ENCODE data around the gene CDC6. TPM values are rescaled to one million over a fixed set of nuclear protein-coding genes. Genes with fewer than 3 reads are reported as not detected.

Gene CDC6
- total RNA-seq, 6 donors from 2014 or later = 1.1 to 5.1 (median 2.3) TPM

DNA sequence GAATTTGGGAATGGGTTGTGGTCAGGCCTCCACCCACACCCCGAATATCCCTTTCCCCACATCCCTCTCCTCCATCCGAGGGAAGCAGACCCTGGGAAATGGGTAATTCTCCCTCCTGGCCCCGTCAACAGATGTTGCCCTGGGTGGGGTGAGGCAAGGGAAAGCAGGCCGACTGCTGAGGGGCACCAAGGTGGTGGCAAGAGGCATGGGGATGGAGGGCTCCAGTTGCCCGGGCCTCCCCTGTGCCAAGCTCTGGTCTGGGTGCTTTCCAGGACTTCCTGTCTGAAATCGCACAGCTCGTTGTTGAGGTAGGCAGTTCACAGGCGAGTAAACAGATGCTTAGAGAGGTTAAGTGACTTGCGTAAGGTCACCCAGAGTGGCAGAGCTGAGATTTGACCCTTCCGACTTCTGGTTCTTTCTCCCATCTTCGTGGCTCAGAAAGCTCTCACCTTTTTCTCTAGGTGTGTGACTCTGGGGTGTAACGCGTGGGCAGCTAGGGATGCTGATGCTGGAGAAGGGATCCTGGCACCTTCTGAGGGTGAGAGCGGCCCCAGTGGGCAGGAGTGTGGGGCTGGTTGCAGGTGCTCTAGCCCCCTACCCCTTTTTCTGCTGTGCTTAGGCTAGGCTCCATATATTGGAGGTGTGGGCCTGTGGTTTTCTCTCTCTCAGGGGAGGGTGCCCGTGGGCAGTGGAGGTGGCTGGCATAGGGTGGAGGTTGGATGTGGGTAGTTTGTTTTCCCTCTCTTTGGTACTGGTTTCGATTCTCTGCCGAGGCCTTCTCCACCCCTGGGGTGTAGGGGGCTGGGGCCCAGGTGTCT is 38.5 kb downstream of the CDC6 start:
- H3K9me3 ChIP-seq = no peaks in the 10 kb centered on the region
- DNase-seq (peak in 1 of 2 donors; percentile 87), ATAC-seq (ENCODE audit: low FRiP score in 2 of 2) (no peak)
- 30 to 51% methylated on average over 14 to 17 of the region's 17 CpGs for WGBS, 2 donors
- H3K36me3 ChIP-seq = peaks cover 0 to 5% (median 2%) of the 10 kb centered on the region in 4 donors
- H3K4me3 ChIP-seq = peak overlapping the region in 1 of 4 donors; percentile 0
- no peak for TF ChIP-seq EP300 (IDR thresholded peaks at IDR 0.05)
- TF ChIP-seq, protein P1, sequence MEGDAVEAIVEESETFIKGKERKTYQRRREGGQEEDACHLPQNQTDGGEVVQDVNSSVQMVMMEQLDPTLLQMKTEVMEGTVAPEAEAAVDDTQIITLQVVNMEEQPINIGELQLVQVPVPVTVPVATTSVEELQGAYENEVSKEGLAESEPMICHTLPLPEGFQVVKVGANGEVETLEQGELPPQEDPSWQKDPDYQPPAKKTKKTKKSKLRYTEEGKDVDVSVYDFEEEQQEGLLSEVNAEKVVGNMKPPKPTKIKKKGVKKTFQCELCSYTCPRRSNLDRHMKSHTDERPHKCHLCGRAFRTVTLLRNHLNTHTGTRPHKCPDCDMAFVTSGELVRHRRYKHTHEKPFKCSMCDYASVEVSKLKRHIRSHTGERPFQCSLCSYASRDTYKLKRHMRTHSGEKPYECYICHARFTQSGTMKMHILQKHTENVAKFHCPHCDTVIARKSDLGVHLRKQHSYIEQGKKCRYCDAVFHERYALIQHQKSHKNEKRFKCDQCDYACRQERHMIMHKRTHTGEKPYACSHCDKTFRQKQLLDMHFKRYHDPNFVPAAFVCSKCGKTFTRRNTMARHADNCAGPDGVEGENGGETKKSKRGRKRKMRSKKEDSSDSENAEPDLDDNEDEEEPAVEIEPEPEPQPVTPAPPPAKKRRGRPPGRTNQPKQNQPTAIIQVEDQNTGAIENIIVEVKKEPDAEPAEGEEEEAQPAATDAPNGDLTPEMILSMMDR (IDR thresholded peaks at IDR 0.05) = no peak
- peak in 1 of 2 donors; percentile 45 for TF ChIP-seq POLR2AphosphoS5 (IDR thresholded peaks at IDR 0.05)
- TF ChIP-seq POLR2A (IDR thresholded peaks at IDR 0.05) = no peak
- H3K27me3 ChIP-seq = no peaks in the 10 kb centered on the region
- H3K4me1 ChIP-seq = peaks cover 100% of the 10 kb centered on the region in 4 donors
- peak overlapping the region; percentile 93 to 96 (median 96) for H3K27ac ChIP-seq

- no peak for TF ChIP-seq POLR2AphosphoS5 (IDR thresholded peaks at IDR 0.05)
- TF ChIP-seq EP300 (IDR thresholded peaks at IDR 0.05) = no peak
- TF ChIP-seq POLR2A (IDR thresholded peaks at IDR 0.05) = no peak
- TF ChIP-seq, protein P1 (IDR thresholded peaks at IDR 0.05) = no peak
- DNase-seq (no peak), ATAC-seq (ENCODE audit: low FRiP score in 2 of 2) (no peak)
- H3K36me3 ChIP-seq = peaks cover 0 to 11% (median 3%) of the 10 kb centered on the region in 4 donors
- H3K4me1 ChIP-seq = peaks cover 100% of the 10 kb centered on the region in 4 donors
- no peaks in the 10 kb centered on the region for H3K9me3 ChIP-seq
- WGBS, 2 donors = 63% methylated on average over 1 of the region's 1 CpG; no CpG with 5 or more reads in 1 of the 2 donors
- no peaks in the 10 kb centered on the region for H3K27me3 ChIP-seq
- H3K4me3 ChIP-seq = peak overlapping the region in 1 of 4 donors; percentile 0
- peak overlapping the region; percentile 93 to 96 (median 96) for H3K27ac ChIP-seq
These were observed 39.1 kb downstream of the CDC6 start for GRCh38 chr17:40326832-40327199.

DNA sequence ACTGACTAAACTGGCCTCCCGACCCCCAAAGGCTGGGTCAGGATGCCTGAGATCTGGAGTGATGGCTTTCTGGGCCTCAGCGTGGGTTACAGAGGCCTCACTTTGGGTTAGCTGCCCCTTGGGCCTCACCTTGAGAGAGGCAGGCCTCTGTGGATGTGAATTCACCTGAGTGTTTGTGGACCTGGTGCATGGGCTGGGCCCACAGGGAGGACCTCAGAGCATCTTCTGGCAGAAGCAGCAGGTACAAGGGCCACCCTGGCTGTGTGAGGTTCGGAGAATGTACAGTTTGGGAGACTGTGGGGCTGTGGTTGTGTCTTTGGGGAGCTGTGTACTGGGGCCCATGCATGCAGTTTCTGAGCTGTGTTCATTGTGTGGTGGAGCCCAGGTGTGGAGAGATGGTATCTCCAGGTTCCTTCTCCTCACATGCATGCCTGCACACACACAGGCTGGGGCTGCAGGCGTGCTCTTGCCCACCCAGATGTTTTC is 39.6 kb downstream of the CDC6 start:
- peak overlapping the region; percentile 93 to 96 (median 96) for H3K27ac ChIP-seq
- no peak overlapping the region for H3K4me3 ChIP-seq
- H3K9me3 ChIP-seq = no peaks in the 10 kb centered on the region
- WGBS, 2 donors = 65 to 79% methylated on average over 2 to 4 of the region's 4 CpGs
- peaks cover 0 to 11% (median 3%) of the 10 kb centered on the region in 4 donors for H3K36me3 ChIP-seq
- H3K4me1 ChIP-seq = peaks cover 100% of the 10 kb centered on the region in 4 donors
- ATAC-seq (ENCODE audit: low FRiP score in 2 of 2) (no peak), DNase-seq (no peak)
- H3K27me3 ChIP-seq = no peaks in the 10 kb centered on the region
- TF ChIP-seq POLR2AphosphoS5 (IDR thresholded peaks at IDR 0.05) (no peak), POLR2A (IDR thresholded peaks at IDR 0.05) (no peak), EP300 (IDR thresholded peaks at IDR 0.05) (no peak)
- TF ChIP-seq, protein P1 (IDR thresholded peaks at IDR 0.05) = no peak

GRCh38 chr17:40327735-40328385 is 40.2 kb downstream of the CDC6 start:
- H3K4me1 ChIP-seq = peaks cover 100% of the 10 kb centered on the region in 4 donors
- no peak for DNase-seq
- 5 to 50% methylated on average over 1 to 3 of the region's 3 CpGs for WGBS, 2 donors
- peaks cover 0 to 11% (median 3%) of the 10 kb centered on the region in 4 donors for H3K36me3 ChIP-seq
- no peak overlapping the region for H3K4me3 ChIP-seq
- no peak for TF ChIP-seq EP300 (IDR thresholded peaks at IDR 0.05)
- no peak for TF ChIP-seq POLR2A (IDR thresholded peaks at IDR 0.05)
- TF ChIP-seq, protein P1 (IDR thresholded peaks at IDR 0.05) = no peak
- TF ChIP-seq POLR2AphosphoS5 (IDR thresholded peaks at IDR 0.05) = no peak
- ATAC-seq (ENCODE audit: low FRiP score in 2 of 2) = peak in 1 of 2 donors; percentile 38
- H3K9me3 ChIP-seq = no peaks in the 10 kb centered on the region
- peak overlapping the region; percentile 93 to 96 (median 96) for H3K27ac ChIP-seq
- no peaks in the 10 kb centered on the region for H3K27me3 ChIP-seq
